GM12878 (cell line): ENCODE measurements around the gene AP3S2. TPM values are rescaled to one million over a fixed set of nuclear protein-coding genes. Genes with fewer than 3 reads are reported as not detected.

Experiments used
- ATAC-seq: fragments of 200-7000 bp; cut with Tn5 transposase; 3 replicates; pipeline ENCODE4 v1.9.1; 2020; ENCODE audit warnings: mild to moderate bottlenecking, moderate library complexity
- BruUV-seq: library from RNA; stranded (reverse); fragments of 400-500 nt; replicated peaks from 2 replicates; lab custom pipeline; 2021; lab: Mats Ljungman, UMichigan
- CTCF ChIA-PET: fragments of 300-600 bp; sonication (Branson Sonifier 250); formaldehyde crosslinking; extraction: SDS; loops from one replicate; lab custom pipeline; 2021; ENCODE audit warnings: inconsistent platforms; lab: Yijun Ruan, JAX
- POLR2A ChIA-PET: fragments of 350-600 bp; formaldehyde crosslinking; extraction: SDS; loops from one replicate; lab custom pipeline; 2021; ENCODE audit warnings: inconsistent platforms; lab: Charles Lee
- RAD21 ChIA-PET: fragments of 300-600 bp; sonication (Branson Sonifier 250); formaldehyde crosslinking; loops from one replicate; lab custom pipeline; 2023; ENCODE audit warnings: antibody characterized with exemption; ENCODE audit not compliant: unreplicated experiment; lab: Charles Lee
- SMC1A ChIA-PET: fragments of 300-600 bp; sonication (Branson Sonifier 250); formaldehyde crosslinking; loops from one replicate; lab custom pipeline; 2023; ENCODE audit not compliant: unreplicated experiment, uncharacterized antibody; lab: Charles Lee
- DNase-seq: peaks from one replicate; pipeline ENCODE4 v3.0.0-alpha.2; 2011; ENCODE audit warnings: low read depth, low spot score
- FAIRE-seq: peaks from 3 replicates; lab custom pipeline; 2011; peaks lifted over from hg19 to GRCh38; lab: Jason Lieb, UNC
- H2AFZ ChIP-seq: 2 replicates; pipeline ENCODE4 v1.6.0; 2011; ENCODE audit warnings: low read depth, low read length, control low read depth; ENCODE audit not compliant: control insufficient read depth
- H3K27ac ChIP-seq: 2 replicates; pipeline ENCODE4 v1.5.1; 2011; ENCODE audit warnings: control low read depth; ENCODE audit not compliant: control insufficient read depth, insufficient read depth
- H3K27me3 ChIP-seq, 2 experiments: replicated peaks in 1 of 2; 2 replicates each; pipeline versions ENCODE4 v1.6.0 to v1.6.1; 2011; ENCODE audit warnings: low read length in 1 of 2; ENCODE audit not compliant: control insufficient read depth in 2 of 2, insufficient read depth in 2 of 2
- H3K36me3 ChIP-seq, 2 experiments: 2 replicates each; pipeline ENCODE4 v1.5.1; 2011; ENCODE audit warnings: low read length in 1 of 2; ENCODE audit not compliant: control insufficient read depth in 2 of 2, insufficient read depth in 2 of 2
- H3K4me1 ChIP-seq: 2 replicates; pipeline ENCODE4 v1.6.1; 2011; ENCODE audit warnings: mild to moderate bottlenecking, low read length, moderate library complexity, mixed read lengths; ENCODE audit not compliant: control insufficient read depth, insufficient read depth
- H3K4me2 ChIP-seq: 2 replicates; pipeline ENCODE4 v1.6.0; 2011; ENCODE audit warnings: control low read depth; ENCODE audit not compliant: control insufficient read depth, insufficient read depth
- H3K4me3 ChIP-seq: fragments of 200-600 bp; sonication (generic); 2 replicates; pipeline ENCODE4 v1.5.1; 2016
- H3K79me2 ChIP-seq: 2 replicates; pipeline ENCODE4 v1.6.0; 2011; ENCODE audit warnings: low read length; ENCODE audit not compliant: control insufficient read depth, insufficient read depth
- H3K9ac ChIP-seq: 2 replicates; pipeline ENCODE4 v1.8.0; 2011; ENCODE audit warnings: low read length, control low read depth, mixed read lengths; ENCODE audit not compliant: control insufficient read depth, insufficient read depth
- H3K9me3 ChIP-seq: replicated peaks from 3 replicates; pipeline ENCODE4 v1.5.1; 2011; ENCODE audit warnings: mild to moderate bottlenecking, low read length; ENCODE audit not compliant: control insufficient read depth, insufficient read depth
- H4K20me1 ChIP-seq: 2 replicates; pipeline ENCODE4 v1.6.0; 2011; ENCODE audit not compliant: control insufficient read depth, insufficient read depth
- ATF2 ChIP-seq: IDR thresholded peaks from 2 replicates; pipeline ENCODE4 v1.6.1; 2012; ENCODE audit warnings: low read length, inconsistent platforms
- CHD1 ChIP-seq: IDR thresholded peaks from 2 replicates; pipeline ENCODE4 v1.6.1; 2012; ENCODE audit warnings: low read depth, low read length, improper control_type of control experiment
- CHD2 ChIP-seq: IDR thresholded peaks from 2 replicates; pipeline ENCODE4 v1.6.1; 2011; ENCODE audit warnings: low read depth, low read length, improper control_type of control experiment, borderline replicate concordance
- E2F8 ChIP-seq: fragments of 450-650 bp; IDR thresholded peaks from 2 replicates; pipeline ENCODE4 v1.6.1; 2018; ENCODE audit warnings: mild to moderate bottlenecking, low read depth, moderate library complexity; ENCODE audit not compliant: partially characterized antibody
- FOS ChIP-seq: IDR thresholded peaks from 3 replicates; pipeline ENCODE4 v1.6.1; 2011; ENCODE audit warnings: borderline replicate concordance; ENCODE audit not compliant: insufficient read length; ENCODE audit errors: extremely low read depth
- IKZF2 ChIP-seq, 2 experiments: fragments of 450-650 bp; IDR thresholded peaks; 2 replicates each; pipeline ENCODE4 v1.6.1; 2017; ENCODE audit warnings: mild to moderate bottlenecking in 2 of 2, moderate library complexity in 2 of 2
- JUND ChIP-seq: IDR thresholded peaks from 2 replicates; pipeline ENCODE4 v1.6.1; 2012; ENCODE audit warnings: low read depth, mild to moderate bottlenecking, low read length, improper control_type of control experiment, moderate library complexity
- KDM1A ChIP-seq: fragments of 200-600 bp; sonication (generic); IDR thresholded peaks from 2 replicates; pipeline ENCODE4 v1.6.1; 2016; ENCODE audit warnings: borderline replicate concordance
- NR2C2 ChIP-seq: IDR thresholded peaks from 2 replicates; pipeline ENCODE4 v1.6.1; 2011; ENCODE audit warnings: borderline replicate concordance, low read depth; ENCODE audit not compliant: control insufficient read depth, insufficient read length
- NR2F1 ChIP-seq: fragments of 450-650 bp; conservative IDR thresholded peaks from 2 replicates; pipeline ENCODE4 v1.6.1; 2017; ENCODE audit warnings: mild to moderate bottlenecking
- POLR2A ChIP-seq: IDR thresholded peaks from 2 replicates; pipeline ENCODE4 v1.6.1; 2011; ENCODE audit warnings: low read depth, mild to moderate bottlenecking, low read length
- POU2F2 ChIP-seq: IDR thresholded peaks from 3 replicates; pipeline ENCODE4 v1.6.1; 2011; ENCODE audit warnings: low read depth, mild to moderate bottlenecking, low read length, borderline replicate concordance
- PRDM15 ChIP-seq: fragments of 450-650 bp; formaldehyde crosslinking; IDR thresholded peaks from 2 replicates; pipeline ENCODE4 v1.4.0; 2020; ENCODE audit warnings: mild to moderate bottlenecking, moderate library complexity
- RAD21 ChIP-seq: IDR thresholded peaks from 2 replicates; pipeline ENCODE4 v1.6.1; 2011; ENCODE audit warnings: mild to moderate bottlenecking, low read depth, low read length, moderate library complexity; ENCODE audit not compliant: insufficient read depth
- RELA ChIP-seq: fragments of 450-650 bp; IDR thresholded peaks from 2 replicates; pipeline ENCODE4 v1.8.0; 2014; ENCODE audit warnings: borderline replicate concordance; ENCODE audit not compliant: partially characterized antibody
- STAT1 ChIP-seq: fragments of 450-650 bp; conservative IDR thresholded peaks from 2 replicates; pipeline ENCODE4 v1.6.1; 2014; ENCODE audit warnings: antibody characterized with exemption, mild to moderate bottlenecking
- WRNIP1 ChIP-seq: IDR thresholded peaks from 2 replicates; pipeline ENCODE4 v1.6.1; 2011; ENCODE audit warnings: low read depth, low read length, improper control_type of control experiment, borderline replicate concordance
- WGBS: methylation state at CpG from one replicate; pipeline ENCODE4 v1.1.6; 2016; ENCODE audit warnings: low lambda C conversion rate; ENCODE audit not compliant: insufficient replicate concordance, insufficient coverage; ENCODE audit errors: missing lambda C conversion rate; 5-methylcytosine and 5-hydroxymethylcytosine counted together
- in situ Hi-C: fragments of 300-500 bp; cut with MboI; formaldehyde crosslinking; loops from 9 replicates; pipeline ENCODE4 v1.14.3; 2018; ENCODE audit warnings: mixed read lengths
- intact Hi-C: fragments of 100-400 bp; cut with micrococcal nuclease; formaldehyde crosslinking; loops from one replicate; pipeline ENCODE4 v1.14.2; 2022; ENCODE audit not compliant: unreplicated experiment
- polyA plus RNA-seq, 11 experiments: library from polyadenylated mRNA; depleted of rRNA in 4 of 11; unstranded in 6 of 11; stranded (reverse) in 5 of 11; fragments of >200 nt; fragmentation: Nextera tagmentation in 4 of 11; fragmentation: Illumina TruSeq in 1 of 11; extraction: Ambion mirVana in 4 of 11; extraction: Trizol in 1 of 11; gene quantifications; 1 replicate in 1 of 11; 2 replicates in 10 of 11; pipeline versions ENCODE4 v1.2.1 to v1.2.3, GENCODE V29; 2011 to 2016; ENCODE audit warnings: inconsistent platforms in 2 of 11, missing spikeins in 2 of 11, low read depth in 1 of 11
- total RNA-seq, 4 experiments: library from RNA; depleted of rRNA in 3 of 4; stranded (reverse); fragments of >200 nt in 3 of 4; fragmentation: Illumina TruSeq in 1 of 4; extraction: Trizol in 1 of 4; gene quantifications; 2 replicates each; pipeline versions ENCODE4 v1.2.1 to v1.2.3, GENCODE V29; 2013 to 2021

The AP3S2 gene
- total and polyA plus RNA-seq, 10 of the 15 experiments (the other 5 are each of a cell fraction or from before 2014, with no cell fraction given): 10.0 to 43.6 (median 26.0) TPM

- no peak for TF ChIP-seq POU2F2
- TF ChIP-seq IKZF2 (IDR thresholded peaks at IDR 0.05): no peak
- no peak for TF ChIP-seq WRNIP1
- no peak for TF ChIP-seq ATF2
- no peak for TF ChIP-seq NR2C2
- TF ChIP-seq FOS: no peak
- no peak for TF ChIP-seq POLR2A
- TF ChIP-seq CHD2: no peak
- TF ChIP-seq STAT1: no peak
- TF ChIP-seq CHD1: no peak
- no peak for TF ChIP-seq JUND
- TF ChIP-seq, all 136 proteins: peak for 0
Observed at GRCh38 chr15:89810837-89811236, 83.0 kb downstream of the AP3S2 start (continued).

GRCh38 chr15:89809787-89810148 is 84.0 kb downstream of the AP3S2 start:
- ATAC-seq (no peak), FAIRE-seq (no peak), DNase-seq (no peak)
- in situ Hi-C loops: no loop called here
- ChIA-PET SMC1A (no interaction called here), CTCF (no interaction called here), RAD21 (no interaction called here), POLR2A (no interaction called here)
- WGBS: 60% methylated on average over 5 of the region's 5 CpGs
- Histone ChIP-seq H3K79me2 (no peaks in the 10 kb centered on the region), H3K36me3 (no peaks in the 10 kb centered on the region), H4K20me1 (no peaks in the 10 kb centered on the region; the same call in 1 of the 2 replicates), H3K27ac (no peak overlapping the region), H3K4me1 (no peaks in the 10 kb centered on the region; the same call in 1 of the 2 replicates), H3K9ac (no peak overlapping the region), H3K4me2 (no peak overlapping the region), H3K9me3 (no peaks in the 10 kb centered on the region), H3K4me3 (no peak overlapping the region), H3K27me3 (peaks cover 3% of the 10 kb centered on the region in 2 experiments; a peak in 2 of 4 replicates), H2AFZ (no peak overlapping the region)
- intact Hi-C loops: no loop called here
- no TSS peak for BruUV-seq
- TF ChIP-seq NR2F1 (no peak), FOS (no peak), RAD21 (no peak), E2F8 (no peak), RELA (no peak), KDM1A (no peak), CHD2 (no peak), PRDM15 (no peak)
